MM.1S (cell line): ENCODE results near the gene KAT2A.

Source experiments
- EZH2phosphoT487 ChIP-seq: fragments of 300-600 bp; sonication (generic); IDR thresholded peaks from 2 replicates; pipeline ENCODE4 v1.6.1; 2018; ENCODE audit warnings: antibody characterized with exemption, low read length
- TF ChIP-seq, protein P1 (sequence below): fragments of 300-600 bp; sonication (generic); IDR thresholded peaks from 2 replicates; pipeline ENCODE4 v1.5.1; 2016; ENCODE audit warnings: antibody characterized with exemption, low read length, mixed read lengths

- TF ChIP-seq, protein P1, sequence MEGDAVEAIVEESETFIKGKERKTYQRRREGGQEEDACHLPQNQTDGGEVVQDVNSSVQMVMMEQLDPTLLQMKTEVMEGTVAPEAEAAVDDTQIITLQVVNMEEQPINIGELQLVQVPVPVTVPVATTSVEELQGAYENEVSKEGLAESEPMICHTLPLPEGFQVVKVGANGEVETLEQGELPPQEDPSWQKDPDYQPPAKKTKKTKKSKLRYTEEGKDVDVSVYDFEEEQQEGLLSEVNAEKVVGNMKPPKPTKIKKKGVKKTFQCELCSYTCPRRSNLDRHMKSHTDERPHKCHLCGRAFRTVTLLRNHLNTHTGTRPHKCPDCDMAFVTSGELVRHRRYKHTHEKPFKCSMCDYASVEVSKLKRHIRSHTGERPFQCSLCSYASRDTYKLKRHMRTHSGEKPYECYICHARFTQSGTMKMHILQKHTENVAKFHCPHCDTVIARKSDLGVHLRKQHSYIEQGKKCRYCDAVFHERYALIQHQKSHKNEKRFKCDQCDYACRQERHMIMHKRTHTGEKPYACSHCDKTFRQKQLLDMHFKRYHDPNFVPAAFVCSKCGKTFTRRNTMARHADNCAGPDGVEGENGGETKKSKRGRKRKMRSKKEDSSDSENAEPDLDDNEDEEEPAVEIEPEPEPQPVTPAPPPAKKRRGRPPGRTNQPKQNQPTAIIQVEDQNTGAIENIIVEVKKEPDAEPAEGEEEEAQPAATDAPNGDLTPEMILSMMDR, result no peak
- no peak for TF ChIP-seq EZH2phosphoT487
Measured at GRCh38 chr17:42068979-42069378, 52.2 kb downstream of the KAT2A start.
